ENCODE measurements around the gene PIP5K1C.

PIP5K1C gene

DNA sequence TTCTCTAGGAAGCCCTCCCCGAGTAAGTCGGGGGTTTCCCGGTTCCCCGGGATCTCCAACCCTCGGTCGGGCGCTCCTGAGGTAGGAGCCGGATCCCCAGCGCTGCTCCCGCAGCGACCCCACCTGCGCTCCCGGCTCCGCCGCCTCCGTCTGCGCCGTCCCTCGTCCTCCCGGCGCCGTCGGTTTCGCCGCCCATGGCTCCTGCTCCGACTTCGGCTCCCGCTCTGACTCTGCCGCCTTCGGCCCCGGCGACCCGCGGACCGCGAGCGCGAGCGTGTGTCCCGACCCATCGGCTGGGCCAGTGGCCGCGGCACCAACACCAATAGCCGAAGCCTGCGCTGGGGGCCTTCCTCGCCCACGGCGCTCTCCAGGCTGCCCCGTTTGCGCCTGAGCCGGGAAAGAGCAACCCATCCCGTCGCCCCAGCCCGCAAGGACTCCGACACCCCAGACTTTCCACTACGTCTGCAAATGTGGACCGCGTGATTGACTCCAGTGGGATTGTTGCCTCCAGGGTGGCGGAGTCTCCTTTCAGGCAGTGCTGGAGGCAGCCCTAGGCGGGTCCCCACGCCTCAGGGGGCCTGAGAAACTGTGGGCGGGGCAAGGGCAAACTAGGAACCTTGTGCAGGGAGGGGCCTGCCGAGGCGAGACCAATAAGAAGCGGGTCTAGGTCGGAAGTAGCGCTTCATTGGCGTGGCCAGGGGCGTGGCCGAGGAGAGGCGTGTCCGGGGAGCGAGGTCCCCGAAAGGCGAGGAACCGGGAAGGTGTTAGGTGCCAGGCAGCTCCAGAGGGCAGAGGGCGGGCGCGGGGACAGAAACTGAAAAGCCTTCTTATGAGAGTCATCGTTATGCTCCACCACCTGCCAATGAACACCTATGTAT, 73.6 kb downstream of the PIP5K1C start, which contains the start of gene CACTIN:
Gene CACTIN, minus strand, starts transcription at position 318 of the 878 bp plus-strand sequence. Its CDS starts 28 bp downstream, at position 290.
- peak; percentile 96 for DNase-seq (ENCODE audit: low read depth)

DNA sequence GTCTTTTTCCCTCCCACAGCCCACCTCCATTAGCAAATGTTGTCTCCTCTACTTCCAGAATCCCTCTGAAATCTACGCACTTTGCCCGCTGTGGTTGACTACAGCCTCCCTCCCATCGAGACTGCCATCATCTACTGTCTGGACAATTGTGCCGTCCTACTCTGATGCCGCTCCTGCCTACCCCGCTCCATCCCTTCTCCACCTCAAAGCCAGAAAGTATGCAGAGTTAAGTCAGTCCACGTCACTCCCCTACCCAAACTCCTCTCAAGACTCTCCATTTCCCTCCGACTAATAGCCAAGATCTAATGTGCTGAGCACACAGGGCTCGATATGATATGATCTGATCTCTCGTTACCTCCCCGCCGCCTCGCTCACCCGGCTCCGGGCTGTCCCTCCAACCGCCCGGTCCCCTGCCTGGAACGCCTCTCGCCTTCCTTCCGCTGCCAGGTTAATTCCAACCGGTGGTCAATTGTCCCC, 74.2 kb downstream of the PIP5K1C start:
- no peak for DNase-seq (ENCODE audit: low read depth)

DNA sequence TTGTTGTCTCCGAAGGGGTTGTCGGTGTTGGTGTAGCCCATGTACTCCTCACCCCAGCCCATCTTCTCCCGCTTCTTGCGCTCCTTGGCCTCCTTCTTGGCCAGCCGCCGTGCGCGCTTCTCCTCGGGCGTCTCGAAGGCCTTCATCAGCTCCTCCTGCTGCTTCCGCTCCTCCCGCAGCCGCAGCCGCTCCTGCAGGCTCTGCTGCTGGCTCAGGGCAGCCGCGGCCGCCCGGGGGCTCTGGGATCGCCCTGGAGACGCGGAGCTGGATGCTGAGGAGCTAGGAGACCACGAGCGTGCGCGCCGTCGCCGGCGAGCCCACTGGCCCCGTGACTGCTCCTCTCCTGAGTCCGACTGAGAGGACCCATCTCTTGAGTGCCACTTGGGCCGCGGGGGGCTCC, 76.6 kb downstream of the PIP5K1C start:
- DNase-seq (ENCODE audit: low read depth), result no peak

DNA sequence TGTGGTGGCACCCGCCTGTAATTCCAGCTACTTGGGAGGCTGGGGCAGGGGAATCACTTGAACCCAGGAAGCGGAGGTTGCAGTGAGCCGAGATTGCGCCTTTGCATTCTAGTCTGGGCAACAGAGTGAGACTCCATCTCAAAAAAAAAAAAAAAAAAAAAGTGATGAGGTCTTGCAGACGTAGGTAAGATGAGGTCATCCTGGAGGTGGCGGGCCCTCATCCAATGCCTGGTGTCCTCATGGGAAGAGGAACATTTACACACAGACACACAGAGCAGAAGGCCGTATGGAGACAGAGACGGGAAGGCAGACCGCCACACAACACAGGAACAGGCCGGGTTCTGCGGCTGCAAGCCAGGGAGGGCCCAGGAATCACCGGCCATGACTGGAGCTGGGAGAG, 78.0 kb downstream of the PIP5K1C start:
- no peak for DNase-seq (ENCODE audit: low read depth)

DNA sequence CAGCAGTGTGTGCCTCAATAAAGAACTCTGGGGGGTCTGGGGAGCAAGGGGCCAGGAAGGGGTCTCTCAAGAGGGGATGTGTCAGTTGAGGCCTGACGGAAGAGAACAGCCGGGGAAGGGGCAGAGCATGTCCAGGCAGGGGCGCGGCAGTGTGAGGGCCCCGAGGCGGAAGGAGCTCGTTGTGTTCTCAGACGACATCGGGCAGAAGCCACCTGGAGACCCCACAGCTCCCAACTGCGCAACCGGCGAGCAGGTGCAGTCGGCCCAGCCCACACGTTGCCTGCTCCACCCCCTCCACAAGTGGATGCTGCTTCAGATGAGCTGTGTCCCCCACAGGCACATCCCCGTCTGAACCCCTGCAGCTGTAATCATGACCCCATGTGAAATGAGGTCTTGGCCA, 78.6 kb downstream of the PIP5K1C start:
- DNase-seq (ENCODE audit: low read depth), result no peak

DNA sequence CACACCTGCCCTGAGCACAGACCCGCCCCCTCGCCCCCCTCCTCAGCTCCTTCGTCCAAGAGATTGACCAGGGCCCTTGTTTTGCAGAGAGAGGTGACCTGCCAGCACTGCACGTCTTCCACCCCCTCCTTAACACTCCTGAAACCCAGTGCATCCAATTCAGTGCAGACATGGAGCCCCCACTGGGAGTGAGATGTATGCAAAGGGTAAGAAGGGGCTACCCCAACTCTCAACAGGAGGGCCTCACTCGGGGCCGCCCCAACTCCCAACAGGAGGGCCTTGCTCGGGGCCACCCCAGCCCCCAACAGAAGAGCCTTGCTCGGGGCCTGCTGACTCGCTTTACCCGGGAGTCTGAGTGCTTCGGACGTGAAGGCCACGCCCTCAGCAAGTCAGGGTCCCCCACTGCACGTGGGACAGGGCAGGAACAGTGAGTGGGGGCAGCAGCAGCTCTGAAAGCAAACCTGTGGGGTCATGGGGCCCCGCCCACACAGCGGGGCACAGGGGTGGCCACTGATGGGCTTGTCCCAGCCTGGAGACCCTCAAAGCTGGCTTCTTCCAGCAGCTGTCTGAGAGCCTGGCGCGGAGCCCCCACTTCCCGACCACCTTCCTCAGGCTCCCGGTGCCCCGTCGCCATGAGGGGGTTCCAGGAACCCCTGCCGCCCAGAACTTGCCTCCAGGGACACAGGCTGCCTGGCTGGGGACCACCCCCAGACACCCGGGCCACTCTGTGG, 79.3 kb downstream of the PIP5K1C start:
- DNase-seq (ENCODE audit: low read depth), result no peak

DNA sequence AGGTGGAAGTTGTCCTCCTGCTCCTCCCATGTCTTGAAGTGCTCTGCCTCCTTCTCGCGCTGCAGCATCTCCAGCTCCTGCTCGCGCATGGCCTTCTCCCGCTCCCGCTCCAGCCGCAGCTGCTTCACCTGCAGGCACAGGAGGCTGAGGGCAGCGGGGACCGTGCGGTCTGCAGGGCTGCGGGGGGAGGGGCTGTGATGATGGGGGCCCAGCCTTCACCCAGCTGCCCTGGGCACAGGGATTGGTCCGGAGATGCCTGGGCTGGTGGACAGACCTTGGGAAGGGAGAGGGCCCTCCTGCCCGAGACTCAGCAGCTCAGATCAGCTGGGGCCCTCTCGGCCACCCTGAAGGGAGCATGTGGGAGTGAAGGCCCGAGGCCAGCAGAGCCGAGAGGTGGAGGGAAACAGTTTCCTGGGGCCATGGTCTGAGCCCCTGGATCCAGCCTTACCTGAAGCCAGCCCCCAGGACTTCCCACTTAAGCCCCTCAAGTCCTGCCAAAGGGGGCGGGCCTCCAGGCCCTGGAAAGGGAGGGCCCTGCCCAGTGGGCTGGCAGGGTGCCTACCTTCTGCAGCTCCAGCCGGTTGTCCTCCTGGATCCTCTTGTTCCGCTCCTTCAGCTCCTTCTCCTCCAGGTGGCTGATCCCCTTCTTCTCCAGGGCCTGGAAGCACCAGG, 80.0 kb downstream of the PIP5K1C start:
- no peak for DNase-seq (ENCODE audit: low read depth)

DNA sequence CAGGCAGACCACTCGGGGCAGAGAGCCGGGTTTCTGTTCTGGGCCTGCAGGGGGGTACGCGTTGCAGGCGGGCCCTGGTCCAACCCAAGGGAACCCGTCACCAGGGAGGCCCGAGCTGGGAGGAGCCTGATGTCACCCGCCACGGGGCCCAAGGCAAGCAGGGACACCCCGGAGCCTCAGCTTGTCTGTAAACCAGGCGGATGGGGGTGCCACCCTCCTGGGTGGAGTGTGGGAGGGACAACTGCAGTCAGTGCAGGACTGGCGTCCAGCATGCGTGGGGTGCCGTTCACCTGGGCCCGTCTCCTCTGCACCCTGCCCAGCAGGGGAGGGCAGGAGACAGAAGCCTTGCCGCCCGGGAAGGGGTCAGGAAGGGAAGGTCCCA, 80.6 kb downstream of the PIP5K1C start:
- DNase-seq (ENCODE audit: low read depth), result no peak

DNA sequence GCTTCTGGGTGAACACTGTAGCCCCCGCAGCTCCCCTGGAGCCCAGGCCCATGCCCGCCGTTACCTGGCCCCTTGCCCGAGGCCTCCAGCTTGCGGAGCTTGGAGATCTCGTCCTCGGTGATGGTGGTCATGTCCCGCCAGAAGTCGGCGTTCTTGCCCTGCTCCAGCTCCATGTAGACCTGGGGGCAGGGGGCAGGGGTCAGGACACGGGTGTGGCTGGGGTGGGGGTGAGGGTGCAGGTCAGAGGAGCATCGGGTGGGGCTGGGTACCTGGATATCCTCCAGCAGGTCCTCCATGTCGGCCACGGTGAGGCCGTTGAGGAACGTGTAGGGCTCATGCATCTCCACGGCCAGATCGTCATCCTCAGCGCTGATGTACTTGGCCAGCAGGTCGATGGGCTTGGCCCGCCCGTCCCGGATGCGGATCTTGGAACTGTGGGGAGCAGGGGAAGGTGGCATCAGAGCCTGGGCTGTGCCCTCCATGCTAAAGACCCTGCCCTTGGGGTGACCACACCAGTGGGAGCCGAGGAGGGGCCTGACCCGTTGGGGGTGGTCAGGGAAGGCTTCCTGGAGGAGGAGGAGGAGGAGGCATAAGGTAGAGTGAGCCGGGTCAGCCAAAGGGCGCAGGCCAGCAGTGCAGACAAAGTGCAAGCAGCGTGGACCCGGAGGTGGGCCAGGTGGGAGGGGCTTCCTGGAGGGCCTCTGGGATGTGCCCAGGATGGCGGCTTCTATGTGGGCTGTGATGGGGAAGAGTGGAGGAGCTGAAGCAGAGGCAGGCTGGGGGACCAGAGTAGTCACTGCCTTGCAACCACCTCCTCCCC, 81.2 kb downstream of the PIP5K1C start:
- DNase-seq (ENCODE audit: low read depth), result no peak

DNA sequence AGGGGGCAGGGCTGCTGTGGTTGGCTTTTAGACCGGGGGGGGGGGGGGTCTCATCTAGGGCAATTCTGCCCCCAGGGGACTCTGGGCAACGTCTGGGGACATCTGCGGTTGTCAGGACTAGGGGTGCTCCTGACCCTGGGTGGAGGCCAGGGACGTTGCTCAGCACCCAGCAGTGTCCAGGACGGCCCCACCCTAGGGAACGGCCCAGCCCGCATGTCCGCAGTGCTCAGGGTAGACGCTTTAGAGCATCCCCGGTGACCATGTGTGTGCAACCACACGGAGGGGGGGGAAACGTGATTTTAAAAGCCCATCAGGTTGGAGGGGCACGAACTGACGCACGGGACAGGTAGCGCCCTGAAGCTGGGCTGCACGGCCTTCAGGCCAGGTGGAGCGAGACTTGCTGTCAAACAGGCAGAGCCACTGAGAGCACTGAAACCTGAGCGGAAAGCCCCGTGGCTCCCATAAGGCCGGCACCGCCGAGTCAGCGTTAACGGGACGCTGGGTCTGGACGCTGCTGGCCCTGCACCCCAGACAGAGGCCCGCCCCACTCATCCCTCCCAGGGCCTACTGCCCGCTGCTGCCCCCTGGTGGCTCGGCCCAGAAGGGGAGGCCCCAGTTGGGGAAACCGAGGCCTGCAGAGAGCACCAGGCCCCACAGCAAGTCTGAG, 82.0 kb downstream of the PIP5K1C start:
- peak; percentile 36 for DNase-seq (ENCODE audit: low read depth)

DNA sequence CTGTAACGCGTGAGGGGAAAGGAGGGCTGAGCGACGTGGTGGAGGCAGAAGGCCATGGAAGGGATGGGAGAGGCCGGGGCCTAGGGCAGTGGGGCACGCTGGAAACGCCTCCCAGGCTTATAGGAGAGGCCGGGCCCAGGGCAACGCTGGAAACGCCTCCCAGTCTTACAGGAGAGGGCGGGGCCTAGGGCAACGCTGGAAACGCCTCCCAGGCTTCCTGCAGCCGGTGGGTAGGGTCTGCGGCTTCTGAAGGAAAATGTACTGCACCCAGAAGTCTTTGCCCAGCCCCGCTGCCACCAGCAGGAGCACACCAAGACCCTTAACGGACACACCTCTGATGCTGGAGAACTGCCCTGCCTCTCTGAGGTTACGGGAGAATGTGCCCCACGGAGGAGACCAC, 82.8 kb downstream of the PIP5K1C start:
- no peak for DNase-seq (ENCODE audit: low read depth)

DNA sequence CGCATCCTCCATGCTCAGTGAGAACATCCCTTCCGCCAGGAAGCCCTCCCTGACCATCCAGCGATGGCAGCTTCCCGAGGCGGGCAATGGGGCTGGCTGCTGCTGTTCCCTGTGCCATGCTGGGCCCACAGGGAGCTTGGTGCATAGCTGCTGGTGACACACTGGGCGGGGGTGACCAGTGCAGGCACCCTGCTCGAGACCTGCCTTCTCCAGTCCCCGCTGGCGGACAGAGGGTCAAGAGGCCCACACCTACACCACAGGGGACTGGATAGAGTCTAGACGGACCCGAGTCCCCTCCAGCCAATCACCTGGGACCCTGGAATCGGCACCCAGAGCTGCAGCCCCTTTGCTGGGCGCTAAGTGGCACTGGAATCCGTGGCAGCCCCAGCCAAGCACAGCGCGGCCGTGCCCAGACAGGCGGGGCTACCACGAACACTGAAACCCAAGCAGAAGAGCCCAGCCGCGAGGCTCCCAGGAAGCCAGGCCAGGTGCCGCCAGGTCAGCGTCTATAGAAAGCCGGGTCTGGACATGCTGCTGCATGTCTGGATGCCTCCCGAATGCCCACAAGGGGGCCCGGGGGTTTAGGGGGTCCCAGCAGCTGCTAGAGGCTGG, 84.6 kb downstream of the PIP5K1C start:
- no peak for DNase-seq (ENCODE audit: low read depth)

DNA sequence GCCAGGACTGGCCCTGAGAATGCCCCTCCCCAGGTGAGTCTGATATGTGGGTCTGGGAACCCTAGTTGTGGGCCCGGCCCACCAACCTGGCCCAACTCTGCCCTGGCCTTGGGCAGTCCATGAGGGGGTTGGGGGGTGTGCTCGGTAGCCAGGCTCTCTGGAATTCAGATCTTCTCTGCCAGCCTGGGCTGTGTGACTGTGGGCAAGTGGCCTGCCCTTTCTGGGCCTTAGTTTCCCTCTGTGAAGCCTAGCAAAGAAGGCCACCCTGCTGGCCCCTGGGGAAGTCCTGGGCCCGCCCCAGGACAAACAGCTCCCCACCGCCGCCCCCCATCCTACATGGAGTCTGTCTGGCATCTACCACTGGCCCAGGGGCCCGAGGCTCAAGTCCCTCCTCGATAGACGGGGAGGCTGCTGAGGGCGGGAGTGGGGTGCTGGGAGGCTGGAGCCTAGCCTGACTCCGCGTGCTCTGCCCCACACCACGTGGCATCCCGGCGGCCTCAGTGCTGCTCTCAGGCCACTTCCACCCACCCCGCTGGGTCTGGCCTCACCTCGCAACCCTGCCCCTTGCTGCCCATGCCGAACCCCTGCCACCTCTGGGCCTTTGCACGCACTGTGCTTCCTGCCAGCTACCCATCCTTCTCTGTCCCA, 85.3 kb downstream of the PIP5K1C start:
- DNase-seq (ENCODE audit: low read depth), result no peak

DNA sequence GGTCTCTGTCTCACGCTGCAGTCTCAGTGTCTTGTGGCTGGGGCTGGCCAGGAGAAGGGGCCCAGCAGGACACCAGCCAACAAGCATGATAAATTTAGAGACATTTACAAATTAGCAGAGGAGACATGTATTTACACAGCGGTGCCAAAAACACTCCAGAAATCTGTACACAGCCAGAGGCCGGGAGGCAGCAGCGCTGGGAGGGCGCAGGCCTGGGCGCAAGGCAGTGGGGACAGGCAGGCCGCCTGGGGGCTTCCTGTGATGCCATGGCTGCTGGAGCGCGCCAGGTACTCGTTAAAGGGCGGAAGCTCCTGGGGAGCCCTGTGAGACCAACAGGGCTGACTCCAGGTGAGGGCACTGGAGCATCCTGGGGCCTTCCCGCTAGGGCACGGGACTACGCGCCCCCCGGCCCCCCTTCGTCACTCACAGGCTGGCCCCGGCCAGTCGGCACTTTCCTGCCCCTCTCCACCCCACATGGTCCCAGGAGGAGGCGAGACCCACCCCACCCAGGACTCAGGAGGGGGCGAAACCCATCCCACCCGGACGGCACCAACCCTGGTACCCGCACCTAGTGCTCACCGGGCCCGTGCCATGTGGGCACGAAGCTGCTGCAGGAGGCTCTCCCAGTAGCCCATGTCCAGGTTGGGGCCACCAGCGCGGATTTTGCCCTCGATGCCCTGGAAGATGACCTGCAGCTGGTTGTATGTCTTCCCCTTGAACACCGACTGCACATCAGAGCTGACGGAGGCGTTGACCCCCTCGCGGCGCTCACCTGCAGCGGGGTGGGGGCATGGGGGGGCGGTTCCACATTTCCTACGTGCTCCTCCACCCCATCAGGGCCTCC, 86.2 kb downstream of the PIP5K1C start:
- no peak for DNase-seq (ENCODE audit: low read depth)

DNA sequence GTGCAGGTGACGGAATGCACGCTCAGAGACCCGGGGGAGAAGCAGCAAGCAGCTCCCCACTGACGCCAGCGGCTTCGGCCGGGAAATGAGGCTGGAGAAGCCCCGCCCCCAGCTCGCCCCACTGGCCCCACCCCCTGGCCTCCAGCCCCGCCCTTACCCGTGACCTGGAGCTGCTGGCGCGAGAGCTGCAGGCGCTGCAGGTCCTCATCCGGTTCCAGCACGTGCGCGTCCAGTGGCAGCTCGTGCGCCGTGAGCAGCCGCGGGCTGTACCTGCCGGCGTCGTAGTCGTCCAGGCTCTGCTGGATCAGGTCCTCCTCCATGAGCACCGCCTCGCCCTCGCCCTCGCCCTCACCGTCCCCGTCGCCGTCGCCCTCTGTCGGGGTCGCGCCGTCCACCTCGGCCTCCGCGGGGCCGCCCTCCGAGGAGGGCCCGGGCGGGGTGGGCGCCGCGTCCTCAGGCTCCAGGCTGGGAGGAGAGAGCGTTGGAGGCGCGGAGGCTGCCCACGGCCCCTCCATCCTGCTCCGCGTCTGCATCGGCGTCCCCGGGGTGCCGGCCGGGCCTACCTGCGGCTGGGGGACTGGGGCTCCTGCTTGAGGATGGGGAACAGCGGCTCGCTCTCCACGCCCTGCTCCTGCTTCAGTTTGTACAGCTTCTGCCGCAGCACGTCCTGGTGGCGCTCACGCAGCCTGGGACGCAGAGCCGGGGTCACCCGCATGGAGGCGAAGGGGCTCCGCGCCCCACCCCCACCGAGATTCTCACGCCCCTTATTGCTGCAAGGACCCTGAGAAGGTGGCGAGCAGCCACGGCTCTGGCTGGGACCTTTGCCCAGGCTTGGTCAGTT, 87.1 kb downstream of the PIP5K1C start:
- no peak for DNase-seq (ENCODE audit: low read depth)

DNA sequence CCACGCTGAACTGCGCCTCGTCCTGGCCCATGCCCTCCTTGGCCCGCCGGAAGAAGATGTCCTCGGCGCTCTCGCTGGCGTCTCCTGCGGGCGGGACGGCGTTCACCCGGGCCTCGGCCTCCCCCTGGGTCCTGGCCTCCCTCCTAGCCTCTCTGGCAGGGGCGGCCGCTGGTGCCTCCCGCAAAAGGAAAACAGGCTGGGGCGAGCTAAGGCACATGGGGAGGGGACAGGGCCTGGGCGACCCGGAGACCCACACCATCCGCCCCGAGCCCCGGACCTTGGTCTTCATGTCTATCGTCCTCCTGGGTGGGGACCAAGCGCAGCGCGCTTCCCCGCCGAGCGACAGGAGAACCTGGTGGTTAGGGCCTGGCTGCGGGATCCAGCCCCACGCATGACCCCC, 87.9 kb downstream of the PIP5K1C start:
- no peak for DNase-seq (ENCODE audit: low read depth)

DNA sequence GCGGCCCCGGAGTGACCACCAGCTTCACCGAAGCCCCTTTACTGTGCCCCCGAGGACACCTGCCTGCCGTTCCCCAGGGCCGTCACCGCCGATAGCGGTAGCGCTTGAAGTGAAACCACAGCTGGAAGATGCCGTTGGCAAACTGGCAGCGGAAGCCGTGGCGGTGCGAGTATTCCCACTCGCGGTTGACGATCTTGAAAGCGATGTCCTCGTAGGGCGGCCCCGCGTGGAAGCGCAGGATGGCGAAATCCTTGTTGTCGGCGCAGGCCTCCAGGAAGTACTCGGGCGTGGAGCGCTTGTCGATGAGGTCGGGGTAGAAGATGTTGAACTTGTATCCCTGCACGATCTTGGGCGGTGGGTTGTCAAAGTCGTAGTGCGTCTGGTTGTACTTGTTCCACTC, 88.4 kb downstream of the PIP5K1C start:
- DNase-seq (ENCODE audit: low read depth), result no peak
